Neuronal stem cell (in vitro differentiated cells): ENCODE measurements around the gene WWP2.
"Not testable (repeated sequence)": the region's sequence is repeated elsewhere in the genome, so short reads cannot be mapped to it uniquely, and the experiment has no call there.

Experiments
- DNase-seq: peaks from one replicate; pipeline ENCODE4 v3.0.0-alpha.2; 2013; ENCODE audit warnings: low spot score
- H2AFZ ChIP-seq: one replicate; pipeline ENCODE4 v1.6.1; 2013; ENCODE audit warnings: mild to moderate bottlenecking, low read length, inconsistent platforms
- H2AK5ac ChIP-seq: 2 replicates; pipeline ENCODE4 v1.6.1; 2013; ENCODE audit warnings: low read depth, mild to moderate bottlenecking, inconsistent platforms, low read length, moderate library complexity, mixed read lengths
- H2BK120ac ChIP-seq: 2 replicates; pipeline ENCODE4 v1.6.1; 2013; ENCODE audit warnings: low read depth, mild to moderate bottlenecking, inconsistent platforms, low read length, moderate library complexity, mixed read lengths
- H2BK12ac ChIP-seq: one replicate; pipeline ENCODE4 v1.6.1; 2013; ENCODE audit warnings: low read length, inconsistent platforms
- H2BK15ac ChIP-seq: 2 replicates; pipeline ENCODE4 v1.6.1; 2013; ENCODE audit warnings: mild to moderate bottlenecking, low read length, inconsistent platforms, mixed read lengths
- H2BK5ac ChIP-seq: one replicate; pipeline ENCODE4 v1.6.1; 2013; ENCODE audit warnings: inconsistent platforms, mild to moderate bottlenecking, low read length, moderate library complexity
- H3K14ac ChIP-seq: one replicate; pipeline ENCODE4 v1.6.1; 2013; ENCODE audit warnings: low read length, inconsistent platforms
- H3K18ac ChIP-seq: 2 replicates; pipeline ENCODE4 v1.6.1; 2013; ENCODE audit warnings: low read length, inconsistent platforms
- H3K23ac ChIP-seq: 2 replicates; pipeline ENCODE4 v1.6.1; 2013; ENCODE audit warnings: low read depth, mild to moderate bottlenecking, mixed read lengths, low read length, inconsistent platforms; ENCODE audit not compliant: poor library complexity
- H3K27ac ChIP-seq: replicated peaks from 3 replicates; pipeline ENCODE4 v1.5.1; 2013; ENCODE audit warnings: low read length, inconsistent platforms
- H3K27me3 ChIP-seq, 3 experiments: 2 replicates each; pipeline ENCODE4 v1.6.1; 2013; ENCODE audit warnings: low read length in 3 of 3, mild to moderate bottlenecking in 2 of 3, inconsistent platforms in 1 of 3, low read depth in 1 of 3, mixed read lengths in 1 of 3, moderate library complexity in 1 of 3; ENCODE audit not compliant: control insufficient read depth in 3 of 3, insufficient read depth in 3 of 3
- H3K36me3 ChIP-seq, 2 donors: replicated peaks in 1 of 2; 2 replicates each; pipeline ENCODE4 v1.6.1; 2013; ENCODE audit warnings: low read length in 2 of 2; ENCODE audit not compliant: control insufficient read depth in 2 of 2, insufficient read depth in 2 of 2
- H3K4ac ChIP-seq: 2 replicates; pipeline ENCODE4 v1.6.1; 2013; ENCODE audit warnings: inconsistent platforms, mild to moderate bottlenecking, low read length, moderate library complexity
- H3K4me1 ChIP-seq, 2 donors: 1 replicate in 1 of 2; 2 replicates in 1 of 2; pipeline ENCODE4 v1.6.1; 2013; ENCODE audit warnings: low read length in 2 of 2, low read depth in 1 of 2; ENCODE audit not compliant: control insufficient read depth in 2 of 2, insufficient read depth in 1 of 2
- H3K4me2 ChIP-seq: one replicate; pipeline ENCODE4 v1.6.1; 2013; ENCODE audit warnings: mild to moderate bottlenecking, low read length, inconsistent platforms; ENCODE audit not compliant: insufficient read depth, poor library complexity, severe bottlenecking
- H3K4me3 ChIP-seq, 2 donors: 2 replicates each; pipeline ENCODE4 v1.5.1; 2013; ENCODE audit warnings: low read length in 2 of 2, mild to moderate bottlenecking in 2 of 2, inconsistent platforms in 1 of 2, moderate library complexity in 1 of 2
- H3K79me1 ChIP-seq: one replicate; pipeline ENCODE4 v1.6.1; 2013; ENCODE audit warnings: low read depth, mild to moderate bottlenecking, inconsistent platforms, low read length, moderate library complexity
- H3K9ac ChIP-seq: one replicate; pipeline ENCODE4 v1.6.1; 2013; ENCODE audit warnings: mild to moderate bottlenecking, low read depth, low read length, inconsistent platforms; ENCODE audit not compliant: poor library complexity
- H3K9me3 ChIP-seq, 2 donors: replicated peaks in 1 of 2; 2 replicates each; pipeline versions ENCODE3 to v1.6.1; 2013; ENCODE audit warnings: low read length in 2 of 2, mild to moderate bottlenecking in 2 of 2, inconsistent platforms in 1 of 2, low read depth in 1 of 2, mixed read lengths in 1 of 2, moderate library complexity in 1 of 2; ENCODE audit not compliant: control insufficient read depth in 2 of 2, insufficient read depth in 1 of 2
- H4K8ac ChIP-seq: one replicate; pipeline ENCODE4 v1.6.1; 2013; ENCODE audit warnings: low read depth, mild to moderate bottlenecking, inconsistent platforms, low read length, moderate library complexity
- H4K91ac ChIP-seq: one replicate; pipeline ENCODE4 v1.6.1; 2013; ENCODE audit warnings: low read length, low read depth, mild to moderate bottlenecking, inconsistent platforms; ENCODE audit not compliant: poor library complexity
- WGBS, 2 donors: extraction: QIAGEN DNeasy Blood & Tissue Kit; methylation state at CpG; one replicate each; pipeline ENCODE4 v1.1.7; 2013; ENCODE audit warnings: missing lambda C conversion rate in 2 of 2, mixed read lengths in 1 of 2; ENCODE audit not compliant: insufficient read length in 2 of 2, insufficient replicate concordance in 1 of 2; ENCODE audit errors: extremely low coverage in 2 of 2; 5-methylcytosine and 5-hydroxymethylcytosine counted together

The WWP2 gene

GRCh38 chr16:69853481-69853880 lies 91.3 kb downstream of the WWP2 start:
- H3K14ac ChIP-seq, result no peak overlapping the region
- H2BK15ac ChIP-seq, result no peak overlapping the region
- H3K79me1 ChIP-seq, result no peaks in the 10 kb centered on the region
- H3K18ac ChIP-seq, result no peak overlapping the region
- H3K9me3 ChIP-seq, result peaks cover 0 to 4% of the 10 kb centered on the region in 2 donors
- no peak overlapping the region for H2BK5ac ChIP-seq
- H2AK5ac ChIP-seq, result no peak overlapping the region
- no peak overlapping the region for H3K4me3 ChIP-seq
- no peak overlapping the region for H3K23ac ChIP-seq
- no peak overlapping the region for H2BK120ac ChIP-seq
- H3K27ac ChIP-seq, result no peak overlapping the region
- no peak overlapping the region for H3K4ac ChIP-seq
- no peaks in the 10 kb centered on the region for H3K27me3 ChIP-seq
- H4K8ac ChIP-seq, result no peak overlapping the region
- no peak overlapping the region for H3K9ac ChIP-seq
- H2AFZ ChIP-seq, result no peak overlapping the region
- no CpG with 5 or more reads among the region's 6 CpGs for WGBS, 2 donors
- no peak overlapping the region for H4K91ac ChIP-seq
- no peaks in the 10 kb centered on the region for H3K36me3 ChIP-seq
- H2BK12ac ChIP-seq, result no peak overlapping the region
- H3K4me1 ChIP-seq, result no peaks in the 10 kb centered on the region
- no peak overlapping the region for H3K4me2 ChIP-seq
- no peak for DNase-seq

DNA sequence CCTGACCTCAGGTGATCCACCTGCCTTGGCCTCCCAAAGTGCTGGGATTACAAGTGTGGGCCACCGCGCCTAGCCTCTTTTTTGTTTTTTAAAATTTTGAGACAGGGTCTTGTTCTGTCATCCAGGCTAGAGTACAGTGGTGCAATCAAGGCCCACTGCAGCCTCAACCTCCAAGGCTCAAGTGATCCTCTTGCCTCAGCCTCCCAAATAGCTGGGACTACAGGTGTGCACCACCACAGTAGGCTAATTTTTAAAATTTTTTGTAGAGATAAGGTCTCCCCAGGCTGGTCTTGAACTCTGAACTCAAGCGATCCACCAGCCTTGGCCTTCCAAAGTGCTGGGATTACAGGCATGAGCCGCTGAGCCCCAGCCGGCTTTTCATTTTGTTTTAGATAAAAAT lies 92.6 kb downstream of the WWP2 start:
- H2BK12ac ChIP-seq, DNase-seq, H3K9me3 ChIP-seq, H3K9ac ChIP-seq, H4K8ac ChIP-seq, H3K4ac ChIP-seq, H2AFZ ChIP-seq, H3K4me1 ChIP-seq, H3K14ac ChIP-seq, H3K23ac ChIP-seq, H3K79me1 ChIP-seq, H3K18ac ChIP-seq, H2AK5ac ChIP-seq, H3K36me3 ChIP-seq, H3K4me3 ChIP-seq, H2BK120ac ChIP-seq, H4K91ac ChIP-seq, H2BK5ac ChIP-seq, H2BK15ac ChIP-seq, H3K27ac ChIP-seq, H3K27me3 ChIP-seq, H3K4me2 ChIP-seq: not testable (repeated sequence)
- no CpG with 5 or more reads among the region's 5 CpGs for WGBS, 2 donors

- H3K27me3 ChIP-seq, result no peaks in the 10 kb centered on the region
- H2BK15ac ChIP-seq, result no peak overlapping the region
- H2AFZ ChIP-seq, result no peak overlapping the region
- H2BK12ac ChIP-seq, result no peak overlapping the region
- H3K27ac ChIP-seq, result no peak overlapping the region
- no peak overlapping the region for H3K23ac ChIP-seq
- H3K9me3 ChIP-seq, result no peaks in the 10 kb centered on the region
- H2BK5ac ChIP-seq, result no peak overlapping the region
- H3K9ac ChIP-seq, result no peak overlapping the region
- DNase-seq, result no peak
- no peaks in the 10 kb centered on the region for H3K4me1 ChIP-seq
- H3K4ac ChIP-seq, result no peak overlapping the region
- H4K91ac ChIP-seq, result no peak overlapping the region
- H3K14ac ChIP-seq, result no peak overlapping the region
- no CpG with 5 or more reads among the region's 2 CpGs for WGBS, 2 donors
- no peak overlapping the region for H2BK120ac ChIP-seq
- H2AK5ac ChIP-seq, result no peak overlapping the region
- no peak overlapping the region for H3K4me3 ChIP-seq
- H3K18ac ChIP-seq, result no peak overlapping the region
- H3K4me2 ChIP-seq, result no peak overlapping the region
- no peak overlapping the region for H4K8ac ChIP-seq
- no peaks in the 10 kb centered on the region for H3K79me1 ChIP-seq
- no peaks in the 10 kb centered on the region for H3K36me3 ChIP-seq
Observed at GRCh38 chr16:69855592-69855991, 93.5 kb downstream of the WWP2 start.

- H4K91ac ChIP-seq, result no peak overlapping the region
- no peak overlapping the region for H2BK12ac ChIP-seq
- H3K23ac ChIP-seq, result no peak overlapping the region
- no peak overlapping the region for H3K14ac ChIP-seq
- DNase-seq, result no peak
- no peak overlapping the region for H2AFZ ChIP-seq
- no peaks in the 10 kb centered on the region for H3K27me3 ChIP-seq
- H2BK120ac ChIP-seq, result no peak overlapping the region
- H4K8ac ChIP-seq, result no peak overlapping the region
- no peak overlapping the region for H3K27ac ChIP-seq
- H3K4me3 ChIP-seq, result peak overlapping the region in 1 of 2 donors; percentile 19
- H3K4me1 ChIP-seq, result peaks cover 0 to 1% of the 10 kb centered on the region in 2 donors
- H3K9me3 ChIP-seq, result no peaks in the 10 kb centered on the region
- H3K36me3 ChIP-seq, result no peaks in the 10 kb centered on the region
- no peak overlapping the region for H2BK5ac ChIP-seq
- no peak overlapping the region for H3K18ac ChIP-seq
- H3K4me2 ChIP-seq, result no peak overlapping the region
- no peak overlapping the region for H2BK15ac ChIP-seq
- no peak overlapping the region for H3K4ac ChIP-seq
- no peaks in the 10 kb centered on the region for H3K79me1 ChIP-seq
- no peak overlapping the region for H3K9ac ChIP-seq
- WGBS, 2 donors, result no CpG with 5 or more reads among the region's 13 CpGs
- H2AK5ac ChIP-seq, result no peak overlapping the region
Observed at GRCh38 chr16:69858191-69859104, 96.3 kb downstream of the WWP2 start.
